Naive thymus-derived CD4-positive, alpha-beta T cell (primary cell): ENCODE measurements around the gene FGFR1OP2. TPM values are rescaled to one million over a fixed set of nuclear protein-coding genes. Genes with fewer than 3 reads are reported as not detected.

ENCODE experiments used
- ATAC-seq: fragments of 150-1000 bp; cut with Tn5 transposase; 2 replicates; pipeline ENCODE4 v1.10.0; 2021; ENCODE audit warnings: mild to moderate bottlenecking, moderate library complexity
- CTCF ChIA-PET: fragments of 350-600 bp; sonication (Branson Sonifier 250); formaldehyde crosslinking; loops from one replicate; lab custom pipeline; 2021; ENCODE audit warnings: antibody characterized with exemption; lab: Charles Lee
- POLR2A ChIA-PET: fragments of 350-600 bp; sonication (Branson Sonifier 250); formaldehyde crosslinking; loops from one replicate; lab custom pipeline; 2021; ENCODE audit warnings: antibody characterized with exemption, inconsistent platforms; lab: Charles Lee
- DNase-seq, 9 donors: peaks; one replicate each; pipeline versions ENCODE4 v3.0.0 to v3.0.0-alpha.2; 2020 to 2022; ENCODE audit warnings: mixed read lengths in 1 of 9
- H3K27ac ChIP-seq: one replicate; pipeline ENCODE4 v1.7.0; 2013; ENCODE audit warnings: mild to moderate bottlenecking, low read depth, low read length, moderate library complexity
- H3K27me3 ChIP-seq, 2 donors: one replicate each; pipeline ENCODE4 v1.7.0; 2013; ENCODE audit warnings: low read length in 2 of 2, mild to moderate bottlenecking in 2 of 2, moderate library complexity in 2 of 2; ENCODE audit not compliant: control insufficient read depth in 2 of 2, insufficient read depth in 2 of 2
- H3K36me3 ChIP-seq, 3 experiments: 1 replicate in 2 of 3; 2 replicates in 1 of 3; pipeline ENCODE4 v1.7.0; 2013; ENCODE audit warnings: low read length in 3 of 3, mild to moderate bottlenecking in 3 of 3, moderate library complexity in 1 of 3; ENCODE audit not compliant: insufficient read depth in 3 of 3, control insufficient read depth in 2 of 3
- H3K4me1 ChIP-seq, 2 donors: one replicate each; pipeline ENCODE4 v1.7.0; 2013; ENCODE audit warnings: low read length in 2 of 2, mild to moderate bottlenecking in 2 of 2, moderate library complexity in 1 of 2; ENCODE audit not compliant: control insufficient read depth in 2 of 2, insufficient read depth in 2 of 2
- H3K4me3 ChIP-seq: 2 replicates; pipeline ENCODE4 v1.7.0; 2013; ENCODE audit warnings: mild to moderate bottlenecking, low read length
- H3K9me3 ChIP-seq, 3 experiments: 1 replicate in 2 of 3; 2 replicates in 1 of 3; pipeline ENCODE4 v1.7.0; 2013; ENCODE audit warnings: low read length in 3 of 3; ENCODE audit not compliant: control insufficient read depth in 2 of 3
- H3K27ac Mint-ChIP-seq, 9 donors: one replicate each; pipeline ENCODE4 v1.8.0; 2020 to 2022; ENCODE audit warnings: mixed read lengths in 9 of 9, mild to moderate bottlenecking in 8 of 9, moderate library complexity in 5 of 9, inconsistent platforms in 2 of 9
- H3K27me3 Mint-ChIP-seq, 5 donors: one replicate each; pipeline ENCODE4 v1.8.0; 2021 to 2022; ENCODE audit warnings: mixed read lengths in 5 of 5, mild to moderate bottlenecking in 1 of 5
- H3K36me3 Mint-ChIP-seq, 5 donors: one replicate each; pipeline ENCODE4 v1.8.0; 2020 to 2022; ENCODE audit warnings: mixed read lengths in 5 of 5, mild to moderate bottlenecking in 3 of 5, inconsistent platforms in 1 of 5
- H3K4me1 Mint-ChIP-seq, 7 donors: one replicate each; pipeline ENCODE4 v1.8.0; 2020 to 2022; ENCODE audit warnings: mixed read lengths in 7 of 7, mild to moderate bottlenecking in 3 of 7, inconsistent platforms in 1 of 7
- H3K4me3 Mint-ChIP-seq, 10 donors: one replicate each; pipeline ENCODE4 v1.8.0; 2020 to 2022; ENCODE audit warnings: mild to moderate bottlenecking in 10 of 10, mixed read lengths in 10 of 10, moderate library complexity in 6 of 10, inconsistent platforms in 2 of 10
- H3K9me3 Mint-ChIP-seq, 11 donors: one replicate each; pipeline ENCODE4 v1.8.0; 2020 to 2022; ENCODE audit warnings: mixed read lengths in 11 of 11, mild to moderate bottlenecking in 4 of 11, inconsistent platforms in 1 of 11, moderate library complexity in 1 of 11
- intact Hi-C, 2 donors: fragments of 100-400 bp; cut with micrococcal nuclease; formaldehyde crosslinking; loops; one replicate each; pipeline ENCODE4 v1.15.1; 2023
- polyA plus RNA-seq, 2 donors: library from polyadenylated mRNA; unstranded; fragments of 300-500 nt; fragmentation: Illumina TruSeq; gene quantifications; one replicate each; pipeline ENCODE4 v1.2.3, GENCODE V29; 2021
- total RNA-seq, 6 experiments: library from RNA in 5 of 6; stranded (reverse) in 5 of 6; gene quantifications; 1 replicate in 5 of 6; 2 replicates in 1 of 6; pipeline ENCODE4 v1.2.3 and lab custom pipeline; 2021 to 2026

Gene FGFR1OP2
- total and polyA plus RNA-seq, 7 experiments from 2014 or later: 35.6 to 90.3 (median 79.4) TPM

DNA sequence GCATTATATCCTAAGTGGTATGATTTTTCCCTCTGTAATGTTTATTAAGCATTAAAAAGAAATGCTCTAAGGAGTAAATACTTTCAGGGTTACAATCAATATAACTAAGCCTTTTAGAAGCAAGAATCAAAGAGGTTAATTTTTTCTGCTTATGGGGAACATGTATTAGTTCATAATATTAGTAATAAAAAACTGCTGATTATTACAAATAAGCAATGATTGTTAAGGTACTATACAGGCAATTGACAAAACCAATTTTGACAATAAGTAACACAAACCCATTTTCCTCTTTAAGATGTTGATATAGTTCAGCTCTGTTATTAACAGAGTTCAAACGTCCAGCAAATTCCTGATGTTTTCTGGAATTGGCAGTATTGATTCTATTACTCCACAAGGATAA is 32.2 kb upstream of the FGFR1OP2 start:
- intact Hi-C loops: no loop called here
- POLR2A ChIA-PET: no interaction called here

DNA sequence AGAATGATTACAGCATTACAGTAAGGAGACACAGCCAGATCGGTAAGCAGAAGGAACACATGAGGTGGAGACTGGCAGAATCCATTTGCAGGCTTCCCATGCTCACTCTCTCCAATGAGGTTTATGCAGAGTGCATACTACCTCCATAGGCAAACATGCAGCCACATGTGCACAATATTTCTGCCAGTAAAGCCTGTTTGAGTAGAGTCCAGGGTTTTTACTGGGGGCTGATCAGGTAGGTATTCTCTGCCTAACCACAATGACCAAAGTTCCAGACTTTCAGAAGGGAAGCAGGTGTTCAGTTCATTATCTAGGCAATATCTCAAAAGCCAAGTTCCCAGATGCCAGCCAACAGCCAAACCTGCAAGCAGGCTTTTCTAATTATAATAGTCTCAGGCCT is 31.6 kb upstream of the FGFR1OP2 start:
- Histone ChIP-seq H3K27ac (no peak overlapping the region), H3K36me3 (peaks cover 0 to 30% (median 6%) of the 10 kb centered on the region in 3 experiments)
- peaks cover 0 to 14% (median 7%) of the 10 kb centered on the region in 7 donors for H3K4me1 Mint-ChIP-seq

More for the DNA sequence above, 32.2 kb upstream of the FGFR1OP2 start:
- no peaks in the 10 kb centered on the region for H3K9me3 ChIP-seq
- Mint-ChIP-seq H3K36me3 (peaks cover 14 to 73% (median 56%) of the 10 kb centered on the region in 5 donors), H3K27ac (peak overlapping the region in 2 of 9 donors; percentile 36 to 37), H3K4me3 (no peak overlapping the region), H3K27me3 (no peaks in the 10 kb centered on the region), H3K4me1 (peaks cover 0 to 14% (median 7%) of the 10 kb centered on the region in 7 donors), H3K9me3 (peaks cover 0 to 13% (median 2%) of the 10 kb centered on the region in 11 donors)
- peaks cover 0 to 25% (median 6%) of the 10 kb centered on the region in 3 experiments for H3K36me3 ChIP-seq
- H3K4me3 ChIP-seq: no peak overlapping the region
- DNase-seq (no peak), ATAC-seq (no peak)
- CTCF ChIA-PET: no interaction called here
- no peak overlapping the region for H3K27ac ChIP-seq
- H3K4me1 ChIP-seq: no peaks in the 10 kb centered on the region
- no peaks in the 10 kb centered on the region for H3K27me3 ChIP-seq

GRCh38 chr12:26918321-26919215 is 19.7 kb upstream of the FGFR1OP2 start:
- DNase-seq (no peak), ATAC-seq (no peak)
- Histone ChIP-seq H3K4me1 (no peaks in the 10 kb centered on the region), H3K27me3 (no peaks in the 10 kb centered on the region), H3K4me3 (no peak overlapping the region), H3K9me3 (no peaks in the 10 kb centered on the region), H3K27ac (no peak overlapping the region), H3K36me3 (peaks cover 5 to 32% (median 7%) of the 10 kb centered on the region in 3 experiments)
- H3K27ac Mint-ChIP-seq: no peak overlapping the region
- ChIA-PET POLR2A (interaction anchor here (0.7 kb wide), 1 partner anchor 13 kb away, joined by 3 read pairs; no protein-coding TSS in a partner anchor), CTCF (no interaction called here)
- no peaks in the 10 kb centered on the region for H3K9me3 Mint-ChIP-seq
- H3K4me1 Mint-ChIP-seq: peaks cover 0 to 8% (median 0%) of the 10 kb centered on the region in 7 donors
- intact Hi-C loops: no loop called here
- peaks cover 19 to 50% (median 28%) of the 10 kb centered on the region in 5 donors for H3K36me3 Mint-ChIP-seq
- no peaks in the 10 kb centered on the region for H3K27me3 Mint-ChIP-seq
- no peak overlapping the region for H3K4me3 Mint-ChIP-seq

More for the DNA sequence above, 31.6 kb upstream of the FGFR1OP2 start:
- ChIA-PET POLR2A (no interaction called here), CTCF (no interaction called here)
- H3K4me3 ChIP-seq: no peak overlapping the region
- intact Hi-C loops: no loop called here
- no peaks in the 10 kb centered on the region for H3K27me3 Mint-ChIP-seq
- DNase-seq: no peak
- ATAC-seq: no peak
- peak overlapping the region in 4 of 9 donors; percentile 1 to 48 (median 22) for H3K27ac Mint-ChIP-seq
- H3K4me3 Mint-ChIP-seq: no peak overlapping the region
- no peaks in the 10 kb centered on the region for H3K9me3 ChIP-seq
- H3K9me3 Mint-ChIP-seq: peaks cover 0 to 13% (median 1%) of the 10 kb centered on the region in 11 donors
- peaks cover 14 to 70% (median 50%) of the 10 kb centered on the region in 5 donors for H3K36me3 Mint-ChIP-seq
- no peaks in the 10 kb centered on the region for H3K4me1 ChIP-seq
- H3K27me3 ChIP-seq: no peaks in the 10 kb centered on the region

DNA sequence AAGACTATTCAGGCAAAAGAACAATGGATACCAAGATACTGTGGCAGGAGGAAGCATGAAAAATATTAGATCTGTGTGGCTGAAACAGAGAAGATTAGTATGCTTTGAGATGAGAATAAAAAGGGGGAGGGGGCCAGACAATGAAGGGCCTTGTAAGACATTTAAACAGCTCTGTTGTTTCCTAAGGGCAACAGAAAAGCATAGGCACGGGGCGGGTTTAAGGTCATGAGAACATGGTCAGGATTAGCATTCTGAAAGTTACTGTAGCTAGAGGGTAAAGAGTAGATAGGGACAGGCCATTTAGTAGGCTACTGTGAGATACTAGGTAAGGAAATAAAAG is 19.1 kb upstream of the FGFR1OP2 start:
- Mint-ChIP-seq H3K27me3 (no peaks in the 10 kb centered on the region), H3K4me1 (peaks cover 0 to 8% (median 0%) of the 10 kb centered on the region in 7 donors), H3K36me3 (peaks cover 19 to 53% (median 29%) of the 10 kb centered on the region in 5 donors), H3K9me3 (no peaks in the 10 kb centered on the region), H3K4me3 (no peak overlapping the region), H3K27ac (peak overlapping the region in 1 of 9 donors; percentile 46)
- ChIA-PET POLR2A (no interaction called here), CTCF (no interaction called here)
- Histone ChIP-seq H3K27ac (no peak overlapping the region), H3K27me3 (no peaks in the 10 kb centered on the region), H3K36me3 (peaks cover 5 to 32% (median 7%) of the 10 kb centered on the region in 3 experiments), H3K9me3 (no peaks in the 10 kb centered on the region), H3K4me1 (no peaks in the 10 kb centered on the region), H3K4me3 (no peak overlapping the region)
- DNase-seq (no peak), ATAC-seq (no peak)
- intact Hi-C loops: no loop called here

- no peaks in the 10 kb centered on the region for H3K9me3 ChIP-seq
- Mint-ChIP-seq H3K4me3 (no peak overlapping the region), H3K36me3 (peaks cover 12 to 51% (median 25%) of the 10 kb centered on the region in 5 donors), H3K27me3 (no peaks in the 10 kb centered on the region), H3K4me1 (peaks cover 0 to 8% (median 0%) of the 10 kb centered on the region in 7 donors), H3K9me3 (no peaks in the 10 kb centered on the region), H3K27ac (peak overlapping the region in 1 of 9 donors; percentile 41)
- DNase-seq (no peak), ATAC-seq (no peak)
- no peaks in the 10 kb centered on the region for H3K27me3 ChIP-seq
- H3K27ac ChIP-seq: no peak overlapping the region
- intact Hi-C loops: no loop called here
- ChIA-PET POLR2A (no interaction called here), CTCF (no interaction called here)
- H3K4me3 ChIP-seq: no peak overlapping the region
- H3K36me3 ChIP-seq: peaks cover 4 to 32% (median 5%) of the 10 kb centered on the region in 3 experiments
- H3K4me1 ChIP-seq: no peaks in the 10 kb centered on the region
These were observed 16.4 kb upstream of the FGFR1OP2 start for GRCh38 chr12:26921886-26922285.

- Histone ChIP-seq H3K9me3 (no peaks in the 10 kb centered on the region), H3K36me3 (peaks cover 0 to 22% (median 4%) of the 10 kb centered on the region in 3 experiments), H3K27me3 (no peaks in the 10 kb centered on the region), H3K4me3 (no peak overlapping the region), H3K27ac (no peak overlapping the region), H3K4me1 (peaks cover 0 to 8% of the 10 kb centered on the region in 2 donors)
- ATAC-seq (no peak), DNase-seq (no peak)
- Mint-ChIP-seq H3K27me3 (no peaks in the 10 kb centered on the region), H3K9me3 (no peaks in the 10 kb centered on the region), H3K4me3 (no peak overlapping the region), H3K4me1 (peaks cover 11 to 40% (median 30%) of the 10 kb centered on the region in 7 donors), H3K36me3 (peaks cover 9 to 55% (median 35%) of the 10 kb centered on the region in 5 donors), H3K27ac (no peak overlapping the region)
- POLR2A ChIA-PET: no interaction called here
- CTCF ChIA-PET: no interaction called here
- intact Hi-C loops: no loop called here
These were observed 9.6 kb upstream of the FGFR1OP2 start for GRCh38 chr12:26928661-26929060.
